ENCODE results near the gene TAX1BP3. TPM values are rescaled to one million over a fixed set of nuclear protein-coding genes. Genes with fewer than 3 reads are reported as not detected.

The TAX1BP3 gene
- total RNA-seq, 1 donor from 2014 or later: 15.1 TPM

DNA sequence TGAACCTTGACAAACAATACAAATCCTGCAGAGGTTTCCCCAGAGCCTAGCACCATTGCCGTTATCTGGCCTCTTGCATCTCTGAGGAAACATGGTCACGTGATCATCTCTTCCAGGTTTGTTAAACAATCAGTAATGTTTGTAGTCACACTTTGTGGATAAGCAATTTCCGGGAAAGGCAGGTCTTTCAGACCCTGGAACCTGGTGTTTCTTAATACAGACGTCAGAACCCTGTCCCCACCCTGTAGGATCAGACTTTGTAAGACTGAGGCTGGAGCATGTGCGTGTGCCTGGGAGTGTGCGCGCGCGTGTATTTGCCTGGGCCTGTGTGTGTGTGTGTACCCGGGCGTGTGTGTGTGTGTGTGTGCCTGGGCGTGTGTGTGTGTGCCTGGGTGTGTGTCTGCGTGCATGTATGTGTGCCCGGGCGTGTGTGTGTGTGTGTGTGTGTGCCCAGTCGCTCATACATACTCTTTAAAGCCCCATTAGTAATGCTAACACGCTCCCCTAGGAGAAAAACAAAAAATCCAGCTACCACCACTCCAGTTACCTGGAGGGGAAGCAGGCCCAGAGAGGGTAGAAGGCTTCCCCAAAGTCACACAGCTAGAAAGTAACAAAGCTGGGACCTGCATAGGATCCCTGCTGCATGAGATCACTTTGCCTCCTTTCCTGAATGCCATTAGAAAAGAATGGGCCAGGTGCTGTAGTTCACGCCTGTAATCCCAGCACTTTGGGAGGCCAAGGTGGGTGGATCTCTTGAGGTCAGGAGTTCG lies 26.5 kb downstream of the TAX1BP3 start:
- Mint-ChIP-seq H3K27me3 (no peaks in the 10 kb centered on the region), H3K9me3 (no peaks in the 10 kb centered on the region), H3K4me1 (peaks cover 36% of the 10 kb centered on the region), H3K4me3 (no peak overlapping the region), H3K27ac (no peak overlapping the region), H3K36me3 (ENCODE audit: low read depth) (peaks cover 18% of the 10 kb centered on the region)
- intact Hi-C loops (cut with micrococcal nuclease): no loop called here
- TF ChIP-seq, protein P1, sequence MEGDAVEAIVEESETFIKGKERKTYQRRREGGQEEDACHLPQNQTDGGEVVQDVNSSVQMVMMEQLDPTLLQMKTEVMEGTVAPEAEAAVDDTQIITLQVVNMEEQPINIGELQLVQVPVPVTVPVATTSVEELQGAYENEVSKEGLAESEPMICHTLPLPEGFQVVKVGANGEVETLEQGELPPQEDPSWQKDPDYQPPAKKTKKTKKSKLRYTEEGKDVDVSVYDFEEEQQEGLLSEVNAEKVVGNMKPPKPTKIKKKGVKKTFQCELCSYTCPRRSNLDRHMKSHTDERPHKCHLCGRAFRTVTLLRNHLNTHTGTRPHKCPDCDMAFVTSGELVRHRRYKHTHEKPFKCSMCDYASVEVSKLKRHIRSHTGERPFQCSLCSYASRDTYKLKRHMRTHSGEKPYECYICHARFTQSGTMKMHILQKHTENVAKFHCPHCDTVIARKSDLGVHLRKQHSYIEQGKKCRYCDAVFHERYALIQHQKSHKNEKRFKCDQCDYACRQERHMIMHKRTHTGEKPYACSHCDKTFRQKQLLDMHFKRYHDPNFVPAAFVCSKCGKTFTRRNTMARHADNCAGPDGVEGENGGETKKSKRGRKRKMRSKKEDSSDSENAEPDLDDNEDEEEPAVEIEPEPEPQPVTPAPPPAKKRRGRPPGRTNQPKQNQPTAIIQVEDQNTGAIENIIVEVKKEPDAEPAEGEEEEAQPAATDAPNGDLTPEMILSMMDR (IDR thresholded peaks at IDR 0.05): no peak
- no peak for ATAC-seq (ENCODE audit: low read depth)
- DNase-seq: no peak
- CTCF ChIA-PET: no interaction called here
- POLR2A ChIA-PET: interaction anchor here (0.5 kb wide), 1 partner anchor 50 kb away, joined by 4 read pairs; no protein-coding TSS in a partner anchor

GRCh38 chr17:3641014-3641413 lies 27.4 kb downstream of the TAX1BP3 start:
- no peak overlapping the region for H3K27ac Mint-ChIP-seq
- DNase-seq (no peak), ATAC-seq (ENCODE audit: low read depth) (no peak)
- H3K27me3 Mint-ChIP-seq: no peaks in the 10 kb centered on the region
- intact Hi-C loops (cut with micrococcal nuclease): no loop called here
- no peaks in the 10 kb centered on the region for H3K9me3 Mint-ChIP-seq
- TF ChIP-seq, protein P1 (IDR thresholded peaks at IDR 0.05): no peak
- peaks cover 30% of the 10 kb centered on the region for H3K4me1 Mint-ChIP-seq
- CTCF ChIA-PET: no interaction called here
- POLR2A ChIA-PET: interaction anchor here (0.5 kb wide), 1 partner anchor 51 kb away, joined by 4 read pairs; no protein-coding TSS in a partner anchor
- no peak overlapping the region for H3K4me3 Mint-ChIP-seq
- peaks cover 21% of the 10 kb centered on the region for H3K36me3 Mint-ChIP-seq (ENCODE audit: low read depth)

DNA sequence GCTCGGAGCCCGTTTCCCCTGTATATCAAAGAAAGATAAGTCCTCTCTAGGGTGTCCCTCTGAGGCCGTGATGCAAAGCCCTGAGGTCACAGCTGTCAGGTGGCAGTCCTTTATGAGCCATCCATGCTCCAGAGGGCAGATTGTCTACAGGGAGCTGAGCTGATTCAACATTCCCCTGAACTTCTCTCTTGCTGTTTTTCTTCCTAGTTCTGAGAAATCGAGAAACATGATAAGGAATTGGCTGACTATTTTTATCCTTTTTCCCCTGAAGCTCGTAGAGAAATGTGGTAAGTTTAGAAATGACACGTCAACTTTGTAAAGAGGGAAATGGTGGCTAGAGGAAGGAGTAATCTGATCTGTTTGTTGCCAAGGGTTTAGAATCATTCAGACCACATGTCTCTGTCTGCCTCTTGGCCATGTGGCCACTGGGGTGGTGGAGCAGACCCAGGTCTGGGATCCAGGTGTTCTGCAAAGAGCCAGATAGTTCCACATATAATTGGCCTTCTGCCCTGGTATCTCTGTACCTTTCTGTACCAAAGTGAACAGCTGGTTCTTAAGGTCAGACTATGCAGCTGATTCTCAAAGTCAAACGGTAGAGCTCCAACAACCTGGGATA lies 28.3 kb downstream of the TAX1BP3 start:
- CTCF ChIA-PET: no interaction called here
- no peaks in the 10 kb centered on the region for H3K9me3 Mint-ChIP-seq
- POLR2A ChIA-PET: interaction anchor here (0.6 kb wide), 1 partner anchor 44 kb away, joined by 4 read pairs; no protein-coding TSS in a partner anchor
- peaks cover 25% of the 10 kb centered on the region for H3K4me1 Mint-ChIP-seq
- intact Hi-C loops (cut with micrococcal nuclease): loop anchor here (5.0 to 10.0 kb wide), 4 partner anchors 52 to 1847 kb away; partner anchors contain the start of genes DERL2 and MIS12
- TF ChIP-seq, protein P1 (IDR thresholded peaks at IDR 0.05): no peak
- no peaks in the 10 kb centered on the region for H3K27me3 Mint-ChIP-seq
- H3K36me3 Mint-ChIP-seq (ENCODE audit: low read depth): peaks cover 21% of the 10 kb centered on the region
- ATAC-seq (ENCODE audit: low read depth) (no peak), DNase-seq (no peak)
- H3K4me3 Mint-ChIP-seq: no peak overlapping the region
- H3K27ac Mint-ChIP-seq: peak overlapping the region; percentile 41

GRCh38 chr17:3636908-3637373 lies 31.4 kb downstream of the TAX1BP3 start:
- H3K27ac Mint-ChIP-seq: no peak overlapping the region
- CTCF ChIA-PET: interaction anchor here (0.8 to 2.2 kb wide), 4 partner anchors 35 to 624 kb away, joined by 3 to 9 read pairs (median 3); no protein-coding TSS in a partner anchor
- peak overlapping the region; percentile 98 for H3K4me3 Mint-ChIP-seq
- POLR2A ChIA-PET: interaction anchor here (0.6 to 2.9 kb wide), 11 partner anchors 8 to 507 kb away, joined by 3 to 22 read pairs (median 8); partner anchors contain the start of genes CYB5D2, EMC6, NCBP3 and P2RX5
- no peaks in the 10 kb centered on the region for H3K27me3 Mint-ChIP-seq
- no peak for DNase-seq
- intact Hi-C loops (cut with micrococcal nuclease): loop anchor here (1.0 to 10.0 kb wide), 10 partner anchors 9 to 1850 kb away; partner anchors contain the start of genes CYB5D2, DERL2, EMC6 and METTL16
- H3K36me3 Mint-ChIP-seq (ENCODE audit: low read depth): peaks cover 20% of the 10 kb centered on the region
- no peak for ATAC-seq (ENCODE audit: low read depth)
- H3K4me1 Mint-ChIP-seq: peaks cover 26% of the 10 kb centered on the region
- H3K9me3 Mint-ChIP-seq: no peaks in the 10 kb centered on the region
- TF ChIP-seq, protein P1 (IDR thresholded peaks at IDR 0.05): no peak

Measured in activated B cell treated with CpG ODN at 0.5 μM for 24 hours (primary cell).